ENCODE data around the gene CPSF7.

Gene CPSF7

DNA sequence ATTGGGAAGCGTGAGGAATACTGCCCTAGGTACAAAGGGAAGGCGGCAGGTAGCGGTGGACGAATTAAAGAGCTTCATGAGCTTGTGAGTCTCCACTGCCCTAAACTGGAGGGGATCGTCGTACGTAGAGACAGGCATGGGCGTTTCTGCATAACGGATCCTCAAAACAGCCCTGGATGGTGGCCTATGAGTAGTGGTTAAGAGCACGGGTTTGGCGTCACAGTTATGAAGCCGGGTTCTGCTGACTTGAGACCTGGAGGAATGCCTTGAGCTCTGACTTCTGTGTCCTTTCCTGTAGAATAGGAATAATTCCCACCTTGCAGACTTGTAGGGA is 67.3 kb downstream of the CPSF7 start:
- TF ChIP-seq, protein P1, sequence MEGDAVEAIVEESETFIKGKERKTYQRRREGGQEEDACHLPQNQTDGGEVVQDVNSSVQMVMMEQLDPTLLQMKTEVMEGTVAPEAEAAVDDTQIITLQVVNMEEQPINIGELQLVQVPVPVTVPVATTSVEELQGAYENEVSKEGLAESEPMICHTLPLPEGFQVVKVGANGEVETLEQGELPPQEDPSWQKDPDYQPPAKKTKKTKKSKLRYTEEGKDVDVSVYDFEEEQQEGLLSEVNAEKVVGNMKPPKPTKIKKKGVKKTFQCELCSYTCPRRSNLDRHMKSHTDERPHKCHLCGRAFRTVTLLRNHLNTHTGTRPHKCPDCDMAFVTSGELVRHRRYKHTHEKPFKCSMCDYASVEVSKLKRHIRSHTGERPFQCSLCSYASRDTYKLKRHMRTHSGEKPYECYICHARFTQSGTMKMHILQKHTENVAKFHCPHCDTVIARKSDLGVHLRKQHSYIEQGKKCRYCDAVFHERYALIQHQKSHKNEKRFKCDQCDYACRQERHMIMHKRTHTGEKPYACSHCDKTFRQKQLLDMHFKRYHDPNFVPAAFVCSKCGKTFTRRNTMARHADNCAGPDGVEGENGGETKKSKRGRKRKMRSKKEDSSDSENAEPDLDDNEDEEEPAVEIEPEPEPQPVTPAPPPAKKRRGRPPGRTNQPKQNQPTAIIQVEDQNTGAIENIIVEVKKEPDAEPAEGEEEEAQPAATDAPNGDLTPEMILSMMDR (IDR thresholded peaks at IDR 0.05): no peak

DNA sequence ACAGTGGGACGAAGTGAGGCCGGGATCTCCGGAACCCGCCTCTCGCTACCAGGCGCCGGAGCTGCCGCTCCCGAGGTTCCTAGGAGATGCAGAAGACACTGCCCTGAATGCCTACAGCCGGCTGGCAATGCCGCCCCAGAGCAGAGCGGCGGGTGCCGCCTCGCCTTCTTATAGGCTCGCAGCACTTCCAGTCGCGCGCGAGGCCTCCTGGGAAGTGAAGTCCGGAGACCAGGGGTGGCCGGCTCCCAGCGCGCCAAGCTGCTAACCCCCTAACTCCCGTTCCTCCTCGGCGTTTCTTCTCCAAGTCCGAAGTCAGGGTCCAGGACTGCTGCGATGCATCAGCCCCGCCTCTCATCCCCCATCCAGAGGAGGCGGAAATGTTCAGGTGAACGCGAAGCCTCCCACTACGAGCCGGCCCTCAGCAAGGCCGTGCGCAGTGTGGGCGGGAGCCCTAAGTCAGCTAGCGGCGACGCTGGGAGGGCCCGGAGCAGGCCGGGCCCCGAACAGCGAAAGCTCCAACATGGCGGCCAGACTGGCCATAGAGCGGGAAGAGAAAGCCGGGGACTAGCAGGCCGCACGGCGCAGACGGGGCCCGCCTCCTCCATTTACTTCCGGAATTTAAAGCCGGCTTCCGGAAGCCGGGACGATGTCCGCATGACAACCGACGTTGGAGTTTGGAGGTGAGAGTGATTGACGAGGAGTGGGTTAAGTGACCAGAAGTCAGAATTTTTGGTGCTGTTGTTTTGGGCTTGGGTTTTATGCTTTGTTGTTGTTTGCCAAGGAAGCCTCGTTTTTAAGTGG is 67.8 kb downstream of the CPSF7 start, which contains the start of the genes CYB561A3 and TMEM138:
CYB561A3 (minus strand) TSS at position 142 of the 801 bp plus-strand sequence. CDS start 5,169 bp downstream, outside the sequence.
TMEM138 (plus strand) TSS at position 634 of the 801 bp plus-strand sequence. CDS start 2,017 bp downstream, outside the sequence.
- TF ChIP-seq, protein P1 (IDR thresholded peaks at IDR 0.05): no peak

DNA sequence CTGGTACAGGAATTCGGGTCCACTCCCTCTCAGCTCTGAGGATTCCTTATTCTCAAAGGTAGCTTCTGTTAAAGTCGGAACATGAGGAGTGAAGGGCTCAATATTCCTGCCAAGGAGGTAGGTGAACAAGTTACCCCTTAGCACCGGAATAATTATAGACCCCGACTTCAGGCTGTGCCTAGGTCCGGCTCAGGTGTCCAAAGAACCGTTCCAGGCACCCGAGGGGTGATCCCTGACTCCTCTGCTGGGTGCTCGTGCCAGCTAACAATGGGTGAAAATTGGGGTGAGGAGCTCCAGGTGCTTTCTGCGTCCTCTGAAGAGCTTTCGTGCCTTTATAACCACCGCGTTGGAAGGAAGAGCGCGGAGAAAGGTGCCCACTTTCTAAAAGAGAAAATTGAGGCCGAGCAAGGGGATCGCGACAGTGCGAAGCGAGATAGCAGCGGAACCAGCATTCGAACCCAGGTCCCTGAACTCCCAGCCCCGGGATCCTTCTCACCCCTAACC is 68.5 kb downstream of the CPSF7 start:
- TF ChIP-seq, protein P1 (IDR thresholded peaks at IDR 0.05): no peak

DNA sequence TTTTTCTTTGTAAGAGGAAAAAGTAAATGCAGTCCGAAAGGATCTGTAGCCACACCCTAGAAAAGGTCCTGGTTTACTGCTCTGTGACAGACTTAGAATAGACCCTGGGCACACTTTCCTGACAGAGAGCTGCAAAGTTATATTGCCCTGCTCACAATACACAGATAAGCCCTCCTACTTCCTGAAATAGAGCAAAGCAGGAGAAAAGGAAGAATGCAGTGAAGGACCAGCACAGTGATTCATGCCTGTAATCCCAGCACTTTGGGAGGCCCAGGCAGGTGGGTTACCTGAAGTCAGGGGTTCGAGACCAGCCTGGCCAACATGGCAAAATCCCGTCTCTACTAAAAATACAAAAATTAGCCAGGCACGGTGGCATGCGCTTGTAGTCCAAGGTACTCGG is 70.3 kb downstream of the CPSF7 start:
- TF ChIP-seq, protein P1 (IDR thresholded peaks at IDR 0.05): no peak

DNA sequence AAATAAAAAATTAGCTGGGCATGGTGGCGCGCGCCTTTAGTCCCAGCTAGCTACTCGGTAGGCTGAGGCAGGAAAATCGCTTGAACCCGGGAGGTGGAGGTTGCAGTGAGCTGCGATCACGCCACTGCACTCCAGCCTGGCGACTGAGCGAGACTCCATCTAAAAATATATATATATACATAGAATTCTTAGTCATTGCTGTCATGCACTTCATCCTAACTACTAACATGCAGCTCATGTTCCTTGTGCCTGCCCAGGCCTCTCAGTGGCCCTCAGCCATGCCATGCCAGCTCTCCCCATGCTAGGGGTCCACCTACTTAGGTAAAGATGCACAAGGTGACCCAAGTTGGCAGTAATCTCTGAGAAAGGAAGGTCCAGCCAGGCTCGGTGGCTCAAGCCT is 71.2 kb downstream of the CPSF7 start:
- TF ChIP-seq, protein P1 (IDR thresholded peaks at IDR 0.05): no peak

DNA sequence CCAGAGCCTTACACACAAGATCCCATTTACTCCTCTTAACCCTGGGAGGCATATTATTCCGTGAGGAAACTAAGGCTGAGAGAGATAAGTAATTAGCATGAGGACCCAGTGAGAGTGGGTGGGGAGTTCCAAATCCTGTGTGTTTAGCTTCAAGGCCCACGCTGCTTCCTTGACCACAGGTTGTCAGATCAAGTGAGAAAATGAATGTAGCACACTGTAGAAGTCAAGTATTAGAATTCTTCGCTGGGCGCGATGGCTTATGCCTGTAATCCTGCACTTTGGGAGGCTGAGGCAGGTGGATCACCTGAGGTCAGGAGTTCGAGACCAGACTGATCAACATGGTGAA is 71.9 kb downstream of the CPSF7 start:
- TF ChIP-seq, protein P1 (IDR thresholded peaks at IDR 0.05): no peak

DNA sequence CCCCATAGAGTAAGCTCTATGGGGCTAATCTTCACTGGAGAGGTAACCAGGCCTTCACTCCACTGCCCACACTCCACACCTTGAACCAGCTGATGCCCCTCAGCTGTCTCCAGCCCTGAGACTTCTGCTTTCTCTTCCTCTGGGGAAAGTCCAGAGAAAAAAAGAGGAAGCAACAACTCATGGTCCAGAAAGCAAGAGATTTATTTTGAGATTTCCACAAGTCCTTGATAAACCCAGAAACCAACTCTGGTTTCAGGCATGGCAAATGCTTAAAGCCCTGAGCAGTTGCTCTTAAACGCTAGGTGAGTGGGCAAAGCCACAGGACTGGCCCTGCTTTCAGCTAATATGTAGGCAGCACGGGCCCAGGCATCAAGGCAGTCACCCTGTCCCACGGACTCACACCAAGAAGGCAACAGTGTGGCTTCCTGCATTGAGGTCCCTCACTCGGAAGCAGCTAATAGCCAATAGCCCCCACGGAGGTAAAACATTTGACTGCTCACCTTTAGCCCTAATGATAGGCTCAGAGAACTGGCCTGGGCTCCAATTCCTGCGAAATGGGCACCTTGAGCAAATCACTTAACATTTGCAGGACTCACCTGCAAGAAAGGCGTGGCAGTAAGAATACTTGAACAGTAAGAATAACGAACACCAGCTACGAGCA is 72.4 kb downstream of the CPSF7 start:
- TF ChIP-seq, protein P1 (IDR thresholded peaks at IDR 0.05): no peak
